H1 (cell line): ENCODE data around the gene CDNF. TPM values are rescaled to one million over a fixed set of nuclear protein-coding genes. Genes with fewer than 3 reads are reported as not detected.

Source experiments
- CTCF ChIA-PET: fragments of 300-600 bp; sonication (Branson Sonifier 250); formaldehyde crosslinking; loops from one replicate; lab custom pipeline; 2021; ENCODE audit not compliant: partially characterized antibody; lab: Charles Lee
- POLR2A ChIA-PET: fragments of 300-600 bp; sonication (Branson Sonifier 250); formaldehyde crosslinking; loops from one replicate; lab custom pipeline; 2021; ENCODE audit warnings: inconsistent platforms; ENCODE audit not compliant: partially characterized antibody; lab: Charles Lee
- DNase-seq, 2 experiments: peaks; one replicate each; pipeline versions ENCODE4 v3.0.0 to v3.0.0-alpha.2; 2010 to 2022; ENCODE audit warnings: low spot score in 2 of 2, low read depth in 1 of 2, mixed read lengths in 1 of 2
- FAIRE-seq: peaks from 2 replicates; lab custom pipeline; 2011; peaks lifted over from hg19 to GRCh38; lab: Jason Lieb, UNC
- H2AFZ ChIP-seq: 2 replicates; pipeline ENCODE4 v1.8.1; 2012; ENCODE audit warnings: low read length, inconsistent platforms
- H2AK5ac ChIP-seq: 2 replicates; pipeline ENCODE4 v1.6.1; 2013; ENCODE audit warnings: low read depth, low read length
- H2BK120ac ChIP-seq: replicated peaks from 2 replicates; pipeline ENCODE3; 2013; ENCODE audit warnings: low read depth, low read length, inconsistent platforms
- H2BK12ac ChIP-seq: 2 replicates; pipeline ENCODE4 v1.6.1; 2013; ENCODE audit warnings: low read depth, low read length
- H2BK15ac ChIP-seq: 2 replicates; pipeline ENCODE4 v1.6.1; 2013; ENCODE audit warnings: low read length
- H2BK20ac ChIP-seq: 2 replicates; pipeline ENCODE4 v1.6.1; 2013; ENCODE audit warnings: low read length
- H2BK5ac ChIP-seq: 2 replicates; pipeline ENCODE4 v1.6.1; 2013; ENCODE audit warnings: low read depth, low read length
- H3K14ac ChIP-seq: 2 replicates; pipeline ENCODE4 v1.6.1; 2013; ENCODE audit warnings: inconsistent platforms; ENCODE audit not compliant: insufficient read length
- H3K18ac ChIP-seq: 2 replicates; pipeline ENCODE4 v1.6.1; 2013; ENCODE audit warnings: low read length; ENCODE audit errors: extremely low read depth
- H3K23ac ChIP-seq: 2 replicates; pipeline ENCODE4 v1.6.1; 2013; ENCODE audit warnings: inconsistent platforms; ENCODE audit not compliant: insufficient read length
- H3K23me2 ChIP-seq: 2 replicates; pipeline ENCODE4 v1.6.1; 2013; ENCODE audit warnings: low read depth, low read length
- H3K27ac ChIP-seq: 2 replicates; pipeline ENCODE4 v1.6.1; 2011; ENCODE audit warnings: low read depth, low read length, inconsistent platforms
- H3K27me3 ChIP-seq, 4 experiments: replicated peaks in 1 of 4; 1 replicate in 1 of 4; 2 replicates in 3 of 4; pipeline versions ENCODE4 v1.6.1 to v1.8.1; 2011 to 2013; ENCODE audit warnings: low read length in 3 of 4, mild to moderate bottlenecking in 3 of 4, inconsistent platforms in 2 of 4, mixed read lengths in 2 of 4, moderate library complexity in 1 of 4; ENCODE audit not compliant: control insufficient read depth in 3 of 4, insufficient read depth in 3 of 4; ENCODE audit errors: extremely low read depth in 1 of 4
- H3K36me3 ChIP-seq, 4 experiments: 2 replicates each; pipeline versions ENCODE4 v1.6.1 to v1.8.1; 2011 to 2013; ENCODE audit warnings: mild to moderate bottlenecking in 4 of 4, low read length in 3 of 4, moderate library complexity in 2 of 4, control low read depth in 1 of 4, inconsistent platforms in 1 of 4; ENCODE audit not compliant: insufficient read depth in 4 of 4, control insufficient read depth in 2 of 4
- H3K4ac ChIP-seq: replicated peaks from 2 replicates; pipeline ENCODE3; 2013; ENCODE audit warnings: low read length, low read depth, mixed read lengths, inconsistent platforms; ENCODE audit not compliant: insufficient read length
- H3K4me1 ChIP-seq, 4 experiments: replicated peaks in 1 of 4; 1 replicate in 1 of 4; 2 replicates in 3 of 4; pipeline versions ENCODE4 v1.6.1 to v1.8.1; 2011 to 2013; ENCODE audit warnings: low read length in 3 of 4, inconsistent platforms in 2 of 4, mixed read lengths in 1 of 4; ENCODE audit not compliant: insufficient read depth in 4 of 4, control insufficient read depth in 3 of 4
- H3K4me2 ChIP-seq, 2 experiments: 2 replicates each; pipeline versions ENCODE4 v1.6.1 to v1.8.1; 2011 to 2013; ENCODE audit warnings: low read depth in 2 of 2, low read length in 2 of 2, control low read depth in 1 of 2, inconsistent platforms in 1 of 2, mild to moderate bottlenecking in 1 of 2; ENCODE audit not compliant: insufficient read depth in 1 of 2
- H3K4me3 ChIP-seq, 4 experiments: fragments of 200-600, 300-600 bp in 1 of 4; sonication (generic), shearing (Covaris generic), sonication (Bioruptor Twin) in 1 of 4; 2 replicates each; pipeline versions ENCODE4 v1.5.1 to v1.8.1; 2011 to 2016; ENCODE audit warnings: low read length in 4 of 4, low read depth in 3 of 4, control low read depth in 2 of 4, inconsistent platforms in 2 of 4, mild to moderate bottlenecking in 2 of 4, mixed read lengths in 1 of 4, moderate library complexity in 1 of 4; ENCODE audit not compliant: insufficient read depth in 2 of 4; ENCODE audit errors: extremely low read depth in 1 of 4
- H3K56ac ChIP-seq: replicated peaks from 2 replicates; pipeline ENCODE3; 2013; ENCODE audit warnings: low read depth, mild to moderate bottlenecking, mixed read lengths, low read length, inconsistent platforms; ENCODE audit not compliant: insufficient read length
- H3K79me1 ChIP-seq: 2 replicates; pipeline ENCODE4 v1.6.1; 2013; ENCODE audit warnings: low read depth, low read length, control low read depth
- H3K79me2 ChIP-seq, 2 experiments: 2 replicates each; pipeline versions ENCODE4 v1.6.1 to v1.8.1; 2012 to 2013; ENCODE audit warnings: low read length in 2 of 2, mild to moderate bottlenecking in 2 of 2, inconsistent platforms in 1 of 2; ENCODE audit not compliant: insufficient read depth in 2 of 2, control insufficient read depth in 1 of 2
- H3K9ac ChIP-seq, 4 experiments: replicated peaks in 1 of 4; 1 replicate in 1 of 4; 2 replicates in 3 of 4; pipeline versions ENCODE4 v1.6.1 to v1.8.1; 2011 to 2013; ENCODE audit warnings: low read depth in 3 of 4, low read length in 3 of 4, control low read depth in 2 of 4, mild to moderate bottlenecking in 2 of 4, moderate library complexity in 2 of 4, inconsistent platforms in 1 of 4; ENCODE audit errors: extremely low read depth in 1 of 4
- H3K9me3 ChIP-seq, 2 experiments: 2 replicates each; pipeline versions ENCODE4 v1.6.1 to v1.8.1; 2012 to 2013; ENCODE audit warnings: mild to moderate bottlenecking in 2 of 2, moderate library complexity in 2 of 2, control low read depth in 1 of 2, inconsistent platforms in 1 of 2, low read depth in 1 of 2, low read length in 1 of 2, mixed read lengths in 1 of 2; ENCODE audit not compliant: insufficient read depth in 2 of 2
- H4K20me1 ChIP-seq, 2 experiments: replicated peaks in 1 of 2; 2 replicates each; pipeline versions ENCODE3 to v1.8.1; 2011 to 2013; ENCODE audit warnings: inconsistent platforms in 2 of 2, low read length in 2 of 2, mild to moderate bottlenecking in 1 of 2; ENCODE audit not compliant: insufficient read depth in 2 of 2, control insufficient read depth in 1 of 2
- H4K5ac ChIP-seq: 2 replicates; pipeline ENCODE4 v1.6.1; 2013; ENCODE audit warnings: low read length, low read depth, mixed read lengths, inconsistent platforms; ENCODE audit not compliant: insufficient read length
- H4K8ac ChIP-seq: 2 replicates; pipeline ENCODE4 v1.8.0; 2013; ENCODE audit warnings: mild to moderate bottlenecking, moderate library complexity, low read length, inconsistent platforms; ENCODE audit not compliant: insufficient read depth; ENCODE audit errors: extremely low read depth
- H4K91ac ChIP-seq: replicated peaks from 2 replicates; pipeline ENCODE3; 2013; ENCODE audit warnings: low read length, mixed read lengths, inconsistent platforms; ENCODE audit not compliant: insufficient read length
- ASH2L ChIP-seq: fragments of 200-600, 300-600 bp; sonication (generic); IDR thresholded peaks from one replicate; pipeline ENCODE4 v1.7.1; 2017; ENCODE audit warnings: low read length
- BCL11A ChIP-seq, 2 experiments: IDR thresholded peaks; one replicate each; pipeline ENCODE4 v1.6.1; 2011; ENCODE audit warnings: low read depth in 2 of 2, low read length in 2 of 2, mild to moderate bottlenecking in 2 of 2
- BRCA1 ChIP-seq: IDR thresholded peaks from 2 replicates; pipeline ENCODE4 v1.6.1; 2012; ENCODE audit warnings: low read depth, low read length, improper control_type of control experiment
- CEBPB ChIP-seq: IDR thresholded peaks from 2 replicates; pipeline ENCODE4 v1.6.1; 2012; ENCODE audit warnings: low read depth, low read length
- CHD1 ChIP-seq: IDR thresholded peaks from 2 replicates; pipeline ENCODE4 v1.6.1; 2012; ENCODE audit warnings: low read depth, low read length, improper control_type of control experiment
- KDM4A ChIP-seq: IDR thresholded peaks from one replicate; pipeline ENCODE4 v1.7.1; 2012; ENCODE audit warnings: low read depth, mild to moderate bottlenecking, moderate library complexity, low read length, inconsistent platforms; ENCODE audit not compliant: severe bottlenecking
- NANOG ChIP-seq: IDR thresholded peaks from 2 replicates; pipeline ENCODE4 v1.6.1; 2011; ENCODE audit warnings: low read length, low read depth, mild to moderate bottlenecking, inconsistent platforms; ENCODE audit not compliant: insufficient read depth, poor library complexity, severe bottlenecking
- POLR2A ChIP-seq, 2 experiments: IDR thresholded peaks; 1 replicate in 1 of 2; 2 replicates in 1 of 2; pipeline ENCODE4 v1.6.1; 2011; ENCODE audit warnings: low read depth in 2 of 2, low read length in 2 of 2, mild to moderate bottlenecking in 2 of 2; ENCODE audit errors: control extremely low read depth in 1 of 2
- RBBP5 ChIP-seq: IDR thresholded peaks from 2 replicates; pipeline ENCODE4 v1.7.1; 2012; ENCODE audit warnings: low read depth, mild to moderate bottlenecking, inconsistent platforms, low read length, moderate library complexity, borderline replicate concordance
- RNF2 ChIP-seq: fragments of 200-900, 300-1000 bp; sonication (generic); IDR thresholded peaks from 2 replicates; pipeline ENCODE4 v1.7.1; 2016; ENCODE audit warnings: borderline replicate concordance, low read depth, mild to moderate bottlenecking, antibody characterized with exemption, low read length; ENCODE audit not compliant: poor library complexity, severe bottlenecking; ENCODE audit errors: missing control alignments
- SIRT6 ChIP-seq: IDR thresholded peaks from one replicate; pipeline ENCODE4 v1.7.1; 2012; ENCODE audit warnings: low read length, inconsistent platforms
- TBP ChIP-seq: IDR thresholded peaks from 2 replicates; pipeline ENCODE4 v1.6.1; 2011; ENCODE audit warnings: low read depth, low read length, improper control_type of control experiment
- TCF12 ChIP-seq: IDR thresholded peaks from 2 replicates; pipeline ENCODE4 v1.6.1; 2011; ENCODE audit warnings: low read depth, mild to moderate bottlenecking, low read length
- ZNF274 ChIP-seq: IDR thresholded peaks from 2 replicates; pipeline ENCODE4 v1.7.0; 2012; ENCODE audit warnings: low read length, borderline replicate concordance; ENCODE audit errors: extremely low read depth
- WGBS, 2 experiments: shearing (Covaris generic) in 1 of 2; methylation state at CpG; one replicate each; pipeline versions ENCODE4 v1.1.6 to v1.1.7; 2013 to 2015; ENCODE audit warnings: low lambda C conversion rate in 2 of 2, mixed read lengths in 2 of 2, inconsistent platforms in 1 of 2, low coverage in 1 of 2, missing lambda C conversion rate in 1 of 2; ENCODE audit not compliant: insufficient replicate concordance in 2 of 2, insufficient coverage in 1 of 2, insufficient read length in 1 of 2; ENCODE audit errors: extremely low coverage in 1 of 2, missing lambda C conversion rate in 1 of 2; 5-methylcytosine and 5-hydroxymethylcytosine counted together
- polyA plus RNA-seq, 7 experiments: library from polyadenylated mRNA; depleted of rRNA in 3 of 7; stranded (reverse) in 5 of 7; unstranded in 2 of 7; fragments of >200 nt in 5 of 7; fragments of 200-250 nt in 2 of 7; gene quantifications; 1 replicate in 5 of 7; 2 replicates in 1 of 7; 4 replicates in 1 of 7; pipeline versions ENCODE4 v1.2.1 to v1.2.3, GENCODE V29; 2011 to 2013; ENCODE audit warnings: missing spikeins in 2 of 7, mixed read lengths in 2 of 7
- total RNA-seq: library from RNA; stranded (reverse); fragmentation: NEBNext Ultra II Directional; extraction: Animal tissue kit (Norgen Biotek cat#: 25700); gene quantifications from 2 replicates; pipeline ENCODE4 v1.2.1, GENCODE V29; 2021
- TF ChIP-seq, protein P1 (sequence below): IDR thresholded peaks from 2 replicates; pipeline ENCODE4 v1.6.1; 2012; ENCODE audit warnings: inconsistent platforms

CDNF gene
- total and polyA plus RNA-seq, 2 of the 8 experiments (the other 6 are each of a cell fraction or from before 2014, with no cell fraction given): 0.32 to 0.67 TPM

DNA sequence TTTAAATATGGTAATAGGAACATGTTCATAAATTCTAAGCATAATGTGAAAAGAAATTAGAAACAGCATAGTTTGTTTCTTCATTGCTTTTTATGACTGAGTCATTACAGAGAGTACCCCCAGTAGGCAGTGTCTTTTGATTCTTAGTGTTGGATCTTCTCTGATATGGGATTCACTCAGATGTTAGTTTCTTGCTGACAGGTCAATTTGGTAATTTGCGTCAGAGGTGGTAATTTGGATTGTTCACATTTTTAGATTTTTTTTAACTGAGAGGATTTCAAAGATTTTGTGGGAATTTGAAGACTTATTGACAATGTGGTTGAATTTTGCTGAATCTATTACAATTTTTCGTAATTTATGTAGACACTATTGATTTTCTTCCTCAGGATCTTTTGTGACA lies 2.3 kb upstream of the CDNF start:
- CTCF ChIA-PET: no interaction called here
- Histone ChIP-seq H3K18ac (no peak overlapping the region), H3K27ac (no peak overlapping the region), H3K23me2 (peaks cover 2% of the 10 kb centered on the region)
- no peak for TF ChIP-seq NANOG
- no peak for TF ChIP-seq ASH2L
- TF ChIP-seq BRCA1: no peak
- no peak for TF ChIP-seq BCL11A (IDR thresholded peaks at IDR 0.05; ENCODE audit: low read depth in 2 of 2, low read length in 2 of 2)
- TF ChIP-seq, protein P1, sequence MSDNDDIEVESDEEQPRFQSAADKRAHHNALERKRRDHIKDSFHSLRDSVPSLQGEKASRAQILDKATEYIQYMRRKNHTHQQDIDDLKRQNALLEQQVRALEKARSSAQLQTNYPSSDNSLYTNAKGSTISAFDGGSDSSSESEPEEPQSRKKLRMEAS: no peak
- TF ChIP-seq RNF2: no peak
- TF ChIP-seq RBBP5: no peak
- TF ChIP-seq TCF12: no peak
- TF ChIP-seq KDM4A: no peak
- TF ChIP-seq CEBPB: no peak
- TF ChIP-seq SIRT6: no peak
- TF ChIP-seq POLR2A (IDR thresholded peaks at IDR 0.05; ENCODE audit: control extremely low read depth in 1 of 2, low read depth in 2 of 2, low read length in 2 of 2): no peak
- TF ChIP-seq ZNF274: no peak
- TF ChIP-seq TBP: no peak
- TF ChIP-seq CHD1: no peak
- TF ChIP-seq, all 59 proteins: peak for 0
- Histone ChIP-seq H3K4me2 (no peak overlapping the region), H3K4me1 (peaks cover 0 to 8% (median 1%) of the 10 kb centered on the region in 4 experiments; a peak in 2 of 7 replicates), H3K4me3 (no peak overlapping the region), H4K91ac (no peak overlapping the region), H3K14ac (no peak overlapping the region), H2AK5ac (no peak overlapping the region), H3K4ac (no peak overlapping the region), H4K5ac (no peak overlapping the region), H3K79me2 (peaks cover 9 to 41% of the 10 kb centered on the region in 2 experiments), H3K23ac (no peak overlapping the region), H2BK5ac (no peak overlapping the region), H4K8ac (no peak overlapping the region), H2BK12ac (no peak overlapping the region), H3K9ac (no peak overlapping the region), H3K56ac (no peak overlapping the region), H2BK120ac (no peak overlapping the region), H3K27me3 (no peaks in the 10 kb centered on the region), H3K36me3 (peaks cover 30 to 47% (median 36%) of the 10 kb centered on the region in 4 experiments), H3K9me3 (no peaks in the 10 kb centered on the region), H3K79me1 (peaks cover 3% of the 10 kb centered on the region; the same call in 1 of the 2 replicates), H4K20me1 (peaks cover 3 to 11% of the 10 kb centered on the region in 2 experiments), H2BK20ac (no peak overlapping the region), H2BK15ac (no peak overlapping the region), H2AFZ (no peak overlapping the region)
- POLR2A ChIA-PET: interaction anchor here (3.3 kb wide), 1 partner anchor 8 kb away, joined by 16 read pairs; no protein-coding TSS in a partner anchor
- 97% methylated on average over 2 of the region's 2 CpGs; no CpG with 5 or more reads in 1 of the 2 experiments for WGBS, 2 experiments
- no peak for DNase-seq
- FAIRE-seq: no peak
